GM21737 (cell line): ENCODE data around the gene DNHD1.

ENCODE experiments used
- ATAC-seq: cut with Tn5 transposase; IDR thresholded peaks from one replicate; pipeline ENCODE4 v1.9.1; 2021; ENCODE audit warnings: mild to moderate bottlenecking, moderate library complexity; ENCODE audit not compliant: unreplicated experiment

Gene DNHD1

GRCh38 chr11:6563121-6563619 lies 66.1 kb downstream of the DNHD1 start:
- ATAC-seq: no peak

GRCh38 chr11:6563667-6564066 lies 66.6 kb downstream of the DNHD1 start:
- no peak for ATAC-seq

DNA sequence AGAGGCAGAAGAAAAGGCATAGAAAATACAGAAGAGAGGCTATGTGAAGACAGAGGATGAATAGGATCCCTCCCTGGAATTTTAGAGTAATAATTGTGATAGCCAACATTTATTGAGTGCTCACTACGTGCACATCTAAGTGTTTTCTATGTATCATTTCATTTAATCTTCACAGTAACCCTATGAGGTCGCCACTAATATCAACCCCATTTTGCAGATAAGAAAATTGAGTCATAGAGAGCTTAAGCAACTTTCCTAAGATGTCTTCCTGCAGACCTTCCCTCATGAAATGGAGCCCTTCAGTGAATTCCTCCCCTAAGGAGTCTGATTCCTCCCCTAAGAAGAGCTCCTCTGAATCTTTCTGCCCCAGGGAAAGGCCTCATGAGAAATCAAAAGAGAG lies 68.2 kb downstream of the DNHD1 start:
- no peak for ATAC-seq

- no peak for ATAC-seq
Measured at GRCh38 chr11:6565988-6566703, 69.1 kb downstream of the DNHD1 start.

- ATAC-seq: no peak
Measured at GRCh38 chr11:6566704-6567370, 69.8 kb downstream of the DNHD1 start.

DNA sequence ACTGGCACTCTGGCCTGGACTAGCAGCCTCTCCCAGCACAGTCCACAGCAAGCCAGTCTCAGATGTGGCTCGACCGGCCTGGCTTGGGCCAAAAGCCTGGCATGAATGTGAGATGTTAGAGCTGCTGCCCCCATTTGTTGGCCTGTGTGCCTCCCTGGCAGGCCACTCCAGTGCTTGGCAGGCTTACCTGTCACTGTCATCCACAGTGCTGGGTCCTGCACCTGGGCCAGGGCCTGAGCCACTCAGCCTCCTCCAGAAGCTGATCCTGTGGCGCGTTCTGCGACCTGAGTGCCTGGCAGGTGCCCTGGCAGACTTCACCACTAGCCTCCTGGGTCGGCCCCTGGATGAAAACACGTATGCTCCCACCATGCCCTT lies 70.3 kb downstream of the DNHD1 start:
- ATAC-seq: no peak

GRCh38 chr11:6568191-6568918 lies 71.3 kb downstream of the DNHD1 start:
- ATAC-seq: no peak

GRCh38 chr11:6569706-6570105 lies 72.6 kb downstream of the DNHD1 start:
- ATAC-seq: no peak

DNA sequence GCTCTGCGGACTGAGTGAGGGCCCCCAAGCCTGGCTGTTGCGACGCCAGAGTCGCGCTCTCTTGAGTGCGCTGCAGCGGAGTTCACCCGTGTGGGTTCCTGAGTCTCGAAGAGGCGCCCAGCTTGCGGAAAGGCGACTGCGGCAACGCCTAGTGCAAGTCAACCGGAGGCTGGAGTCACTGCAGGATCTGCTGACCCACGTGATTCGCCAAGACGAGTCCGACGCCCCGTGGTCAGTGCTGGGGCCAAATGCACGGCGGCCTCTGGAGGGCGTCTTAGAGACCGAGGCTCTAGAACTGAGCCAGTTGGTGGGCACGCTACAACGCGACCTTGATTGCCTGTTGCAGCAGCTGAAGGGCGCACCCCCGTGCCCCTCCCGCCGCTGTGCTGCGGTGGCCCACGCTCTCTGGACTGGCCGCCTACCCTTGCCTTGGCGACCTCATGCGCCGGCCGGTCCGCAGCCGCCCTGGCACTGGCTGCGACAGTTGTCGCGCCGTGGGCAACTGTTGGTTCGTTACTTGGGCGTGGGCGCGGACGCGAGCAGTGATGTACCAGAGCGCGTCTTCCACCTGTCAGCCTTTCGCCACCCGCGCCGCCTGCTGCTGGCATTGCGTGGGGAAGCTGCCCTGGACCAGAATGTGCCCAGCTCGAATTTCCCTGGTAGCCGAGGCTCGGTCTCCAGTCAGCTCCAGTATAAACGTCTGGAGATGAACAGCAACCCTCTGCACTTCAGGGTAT lies 73.8 kb downstream of the DNHD1 start:
- no peak for ATAC-seq

- no peak for ATAC-seq
Measured at GRCh38 chr11:6571434-6572008, 74.4 kb downstream of the DNHD1 start.

- no peak for ATAC-seq
Measured at GRCh38 chr11:6572215-6572614, 75.1 kb downstream of the DNHD1 start.

DNA sequence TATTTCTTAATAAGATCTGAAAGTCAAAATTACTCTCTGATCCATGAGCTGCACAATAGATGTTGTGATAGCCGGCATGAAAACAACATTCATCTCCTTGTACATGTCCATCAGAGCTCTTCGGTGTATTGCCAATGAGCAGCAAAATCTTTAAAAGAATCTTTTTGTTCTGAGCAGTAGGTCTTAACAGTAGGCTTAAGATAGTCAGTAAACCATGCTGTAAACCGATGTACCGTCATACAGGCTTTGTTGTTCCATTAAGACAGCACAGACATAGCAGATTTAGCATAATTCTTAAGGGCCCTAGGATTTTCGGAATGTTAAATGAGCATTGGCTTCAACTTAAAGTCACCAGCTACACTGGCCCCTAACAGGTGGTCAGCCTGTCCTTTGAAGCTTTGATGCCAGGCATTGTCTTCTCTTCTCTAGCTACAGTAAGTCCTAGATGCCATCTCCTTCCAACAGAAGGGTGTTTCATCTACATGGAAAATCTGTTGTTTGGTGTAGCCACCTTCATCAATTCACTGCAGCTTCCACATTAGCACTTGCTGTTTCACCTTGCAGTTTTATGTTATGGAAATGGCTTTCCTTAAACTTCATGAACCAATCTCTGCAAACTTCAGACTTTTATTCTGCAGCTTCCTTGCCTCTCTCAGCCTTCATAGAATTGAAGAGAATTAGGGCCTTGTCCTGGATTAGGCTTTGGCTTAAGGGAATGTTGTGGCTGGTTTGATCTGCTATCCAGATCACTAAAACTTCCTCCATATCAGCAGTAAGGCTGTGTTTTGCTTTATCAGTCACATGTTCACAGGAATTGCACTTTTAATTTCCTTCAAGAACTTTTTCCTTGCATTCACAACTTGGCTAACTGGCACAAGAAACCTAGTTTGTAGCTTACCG lies 78.0 kb downstream of the DNHD1 start:
- ATAC-seq: no peak

- ATAC-seq: no peak
Measured at GRCh38 chr11:6576471-6577373, 79.6 kb downstream of the DNHD1 start.

DNA sequence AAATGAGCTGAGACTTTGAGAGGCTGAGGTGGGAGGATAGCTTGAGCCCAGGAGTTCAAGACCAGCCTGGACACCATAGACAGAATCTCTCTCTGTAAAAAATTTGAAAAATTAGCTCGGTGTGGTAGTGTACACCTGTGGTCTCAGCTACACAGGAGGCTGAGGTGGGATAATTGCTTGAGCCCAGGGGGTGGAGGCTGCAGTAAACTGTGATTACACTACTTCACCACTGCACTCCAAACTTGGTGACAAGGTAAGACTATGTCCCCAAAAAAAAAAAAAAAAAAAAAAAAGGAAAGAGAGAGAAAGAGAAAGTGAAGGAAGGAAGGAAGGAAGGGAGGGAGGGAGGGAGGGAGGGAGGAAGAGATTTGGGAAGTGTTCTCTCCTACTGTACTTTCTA lies 81.1 kb downstream of the DNHD1 start:
- ATAC-seq: no peak

- ATAC-seq: no peak
Measured at GRCh38 chr11:6579681-6580080, 82.6 kb downstream of the DNHD1 start.

GRCh38 chr11:6583584-6583983 lies 86.5 kb downstream of the DNHD1 start:
- no peak for ATAC-seq

GRCh38 chr11:6584528-6584927 lies 87.4 kb downstream of the DNHD1 start:
- no peak for ATAC-seq

DNA sequence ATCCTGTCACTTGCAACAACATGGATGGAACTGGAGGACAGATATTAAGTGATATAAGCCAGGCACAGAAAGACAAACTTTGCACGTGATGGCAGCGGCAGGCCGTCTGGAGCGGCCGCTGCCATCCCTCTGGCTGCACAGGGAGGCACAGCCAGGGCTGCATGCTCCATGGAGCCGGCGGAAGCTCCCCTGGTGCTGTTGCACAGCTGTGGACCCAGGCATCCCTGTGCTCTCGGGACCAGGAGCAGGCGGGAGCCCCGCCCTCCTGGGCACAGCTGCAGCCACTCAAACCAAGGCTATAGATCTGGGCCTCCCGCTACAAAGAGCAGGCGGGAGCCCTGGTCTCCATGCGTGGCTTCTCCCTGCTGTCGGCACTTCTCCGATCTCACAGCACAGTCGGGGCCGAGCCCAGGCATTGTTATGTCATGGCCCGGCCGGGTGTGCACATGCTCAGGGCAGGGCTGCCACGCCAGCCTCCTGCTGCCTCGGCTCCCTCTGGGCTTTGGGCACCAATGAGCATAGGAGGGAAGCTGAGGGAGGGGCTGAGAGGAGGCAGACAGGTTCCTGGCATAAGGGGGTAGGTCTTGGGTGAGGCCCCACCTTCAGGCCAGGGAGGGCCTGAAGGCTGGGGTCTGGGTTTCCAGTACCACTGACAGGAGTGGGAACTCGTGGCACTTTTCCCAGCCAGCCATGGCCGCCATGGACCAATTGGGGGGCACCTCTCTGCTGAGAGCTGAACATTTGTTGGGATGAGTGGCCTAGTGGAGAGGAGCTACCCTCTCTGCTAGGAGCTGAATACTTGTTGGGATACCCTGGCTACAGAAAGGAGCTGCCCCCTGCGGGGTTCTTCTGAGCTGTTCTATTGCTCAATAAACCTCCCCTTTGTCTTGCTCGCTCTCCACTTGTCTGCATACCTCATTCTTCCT lies 89.6 kb downstream of the DNHD1 start:
- ATAC-seq: no peak
